ENCODE measurements around the gene CFAP91.

Gene CFAP91

GRCh38 chr3:119746423-119746822 lies 43.6 kb downstream of the CFAP91 start:
- DNase-seq = no peak

- no peak for DNase-seq
Measured at GRCh38 chr3:119747357-119747756, 44.5 kb downstream of the CFAP91 start.

- no peak for DNase-seq
Measured at GRCh38 chr3:119748991-119749390, 46.2 kb downstream of the CFAP91 start.

- no peak for DNase-seq
Measured at GRCh38 chr3:119751423-119751822, 48.6 kb downstream of the CFAP91 start.

Data from NCI-H510A treated with DMSO at 0.1 percent for 48 hours (cell line).